H9 (cell line): ENCODE results near the gene DNAAF2. TPM values are rescaled to one million over a fixed set of nuclear protein-coding genes. Genes with fewer than 3 reads are reported as not detected.

Experiments used
- DNase-seq: peaks from one replicate; pipeline ENCODE4 v3.0.0-alpha.2; 2017
- H2AFZ ChIP-seq: one replicate; pipeline ENCODE4 v1.6.1; 2013; ENCODE audit warnings: mild to moderate bottlenecking, low read length, control low read depth, moderate library complexity
- H2AK5ac ChIP-seq: 2 replicates; pipeline ENCODE4 v1.6.1; 2013; ENCODE audit warnings: low read length, control low read depth, mixed read lengths; ENCODE audit not compliant: insufficient read length
- H2BK120ac ChIP-seq: one replicate; pipeline ENCODE4 v1.6.1; 2013; ENCODE audit warnings: low read depth, mild to moderate bottlenecking, low read length, control low read depth, inconsistent platforms; ENCODE audit not compliant: poor library complexity, severe bottlenecking
- H2BK12ac ChIP-seq: 2 replicates; pipeline ENCODE4 v1.6.1; 2013; ENCODE audit warnings: low read length, control low read depth, mixed read lengths, low read depth; ENCODE audit not compliant: insufficient read length
- H2BK15ac ChIP-seq: 2 replicates; pipeline ENCODE4 v1.6.1; 2013; ENCODE audit warnings: low read depth, low read length, control low read depth
- H2BK20ac ChIP-seq: one replicate; pipeline ENCODE4 v1.6.1; 2013; ENCODE audit warnings: low read depth, mild to moderate bottlenecking, low read length, control low read depth, inconsistent platforms; ENCODE audit not compliant: poor library complexity, severe bottlenecking
- H2BK5ac ChIP-seq: 2 replicates; pipeline ENCODE4 v1.6.1; 2013; ENCODE audit warnings: low read length, control low read depth, mixed read lengths; ENCODE audit not compliant: insufficient read length
- H3K14ac ChIP-seq: 2 replicates; pipeline ENCODE4 v1.6.1; 2013; ENCODE audit warnings: low read length, control low read depth; ENCODE audit not compliant: insufficient read depth
- H3K18ac ChIP-seq: 2 replicates; pipeline ENCODE4 v1.6.1; 2013; ENCODE audit warnings: low read depth, mild to moderate bottlenecking, mixed read lengths, low read length, control low read depth; ENCODE audit not compliant: insufficient read length
- H3K23ac ChIP-seq: 2 replicates; pipeline ENCODE4 v1.6.1; 2013; ENCODE audit warnings: low read length, control low read depth, mixed read lengths, low read depth; ENCODE audit not compliant: insufficient read length
- H3K23me2 ChIP-seq: 2 replicates; pipeline ENCODE4 v1.6.1; 2013; ENCODE audit warnings: low read depth, mild to moderate bottlenecking, mixed read lengths, low read length, control low read depth; ENCODE audit not compliant: insufficient read length, poor library complexity, severe bottlenecking
- H3K27ac ChIP-seq: 2 replicates; pipeline ENCODE4 v1.5.1; 2013; ENCODE audit warnings: low read length, control low read depth, mixed read lengths, low read depth; ENCODE audit not compliant: insufficient read length
- H3K27me3 ChIP-seq: 2 replicates; pipeline ENCODE4 v1.6.1; 2013; ENCODE audit warnings: low read length, control low read depth, inconsistent platforms; ENCODE audit not compliant: insufficient read depth
- H3K4ac ChIP-seq: 2 replicates; pipeline ENCODE4 v1.6.1; 2013; ENCODE audit warnings: low read depth, mild to moderate bottlenecking, control low read depth, inconsistent platforms, low read length, moderate library complexity
- H3K4me1 ChIP-seq: 2 replicates; pipeline ENCODE4 v1.6.1; 2013; ENCODE audit warnings: low read length, control low read depth, inconsistent platforms; ENCODE audit not compliant: insufficient read depth
- H3K4me2 ChIP-seq: 2 replicates; pipeline ENCODE4 v1.6.1; 2013; ENCODE audit warnings: low read length, control low read depth, mixed read lengths; ENCODE audit not compliant: insufficient read length, insufficient read depth
- H3K56ac ChIP-seq: 2 replicates; pipeline ENCODE4 v1.6.1; 2013; ENCODE audit warnings: low read depth, mild to moderate bottlenecking, mixed read lengths, low read length, control low read depth; ENCODE audit not compliant: insufficient read length
- H3K79me1 ChIP-seq: 2 replicates; pipeline ENCODE4 v1.6.1; 2013; ENCODE audit warnings: low read depth, mild to moderate bottlenecking, moderate library complexity, low read length, control low read depth, inconsistent platforms; ENCODE audit not compliant: insufficient read depth, poor library complexity, severe bottlenecking
- H3K79me2 ChIP-seq: 2 replicates; pipeline ENCODE4 v1.6.1; 2013; ENCODE audit warnings: low read length, control low read depth, inconsistent platforms; ENCODE audit not compliant: insufficient read depth
- H3K9ac ChIP-seq: 2 replicates; pipeline ENCODE4 v1.6.1; 2013; ENCODE audit warnings: low read length, control low read depth, mixed read lengths; ENCODE audit not compliant: insufficient read length; ENCODE audit errors: extremely low read depth
- H3K9me3 ChIP-seq: one replicate; pipeline ENCODE4 v1.6.1; 2013; ENCODE audit warnings: low read depth, low read length, inconsistent platforms; ENCODE audit not compliant: control insufficient read depth
- H3T11ph ChIP-seq: one replicate; pipeline ENCODE4 v1.6.1; 2013; ENCODE audit warnings: mild to moderate bottlenecking, low read length, control low read depth, inconsistent platforms
- H4K20me1 ChIP-seq: one replicate; pipeline ENCODE4 v1.6.1; 2013; ENCODE audit not compliant: control insufficient read depth, insufficient read length, insufficient read depth
- H4K5ac ChIP-seq: 2 replicates; pipeline ENCODE4 v1.6.1; 2013; ENCODE audit warnings: low read depth, mild to moderate bottlenecking, mixed read lengths, low read length, control low read depth; ENCODE audit not compliant: insufficient read length
- H4K8ac ChIP-seq: replicated peaks from 2 replicates; pipeline ENCODE4 v1.6.1; 2013; ENCODE audit warnings: low read length, control low read depth, mixed read lengths, low read depth; ENCODE audit not compliant: insufficient read length
- H4K91ac ChIP-seq: 2 replicates; pipeline ENCODE4 v1.6.1; 2013; ENCODE audit warnings: low read depth, mild to moderate bottlenecking, moderate library complexity, mixed read lengths, low read length, control low read depth; ENCODE audit not compliant: insufficient read length
- H3K27ac Mint-ChIP-seq, 3 experiments: 2 replicates in 2 of 3; 3 replicates in 1 of 3; pipeline ENCODE4 v1.8.0; 2020 to 2021; ENCODE audit warnings: mixed read lengths in 3 of 3, mild to moderate bottlenecking in 1 of 3, moderate library complexity in 1 of 3
- H3K27me3 Mint-ChIP-seq: 2 replicates; pipeline ENCODE4 v1.8.0; 2021; ENCODE audit warnings: low read depth, mild to moderate bottlenecking, moderate library complexity, mixed read lengths
- H3K36me3 Mint-ChIP-seq, 3 experiments: 2 replicates in 2 of 3; 3 replicates in 1 of 3; pipeline ENCODE4 v1.8.0; 2020 to 2021; ENCODE audit warnings: low read depth in 3 of 3, mixed read lengths in 3 of 3; ENCODE audit not compliant: insufficient read depth in 1 of 3
- H3K4me1 Mint-ChIP-seq, 2 experiments: 2 replicates each; pipeline ENCODE4 v1.8.0; 2020; ENCODE audit warnings: mixed read lengths in 2 of 2
- H3K4me3 Mint-ChIP-seq, 2 experiments: 2 replicates in 1 of 2; 3 replicates in 1 of 2; pipeline ENCODE4 v1.8.0; 2020 to 2021; ENCODE audit warnings: mild to moderate bottlenecking in 2 of 2, mixed read lengths in 2 of 2, moderate library complexity in 1 of 2
- H3K9me3 Mint-ChIP-seq, 2 experiments: 2 replicates in 1 of 2; 3 replicates in 1 of 2; pipeline ENCODE4 v1.8.0; 2020; ENCODE audit warnings: mild to moderate bottlenecking in 2 of 2, mixed read lengths in 2 of 2, moderate library complexity in 1 of 2
- WGBS: extraction: QIAGEN DNeasy Blood & Tissue Kit; methylation state at CpG from one replicate; pipeline ENCODE4 v1.1.7; 2013; ENCODE audit warnings: missing lambda C conversion rate, low lambda C conversion rate, mixed read lengths; ENCODE audit not compliant: insufficient read length; ENCODE audit errors: extremely low coverage; 5-methylcytosine and 5-hydroxymethylcytosine counted together
- total RNA-seq: library from RNA; stranded (reverse); gene quantifications from 2 replicates; pipeline ENCODE4 v1.2.1, GENCODE V29; 2021
- TF ChIP-seq, protein P1 (sequence below): fragments of 200-600 bp; sonication (generic); conservative IDR thresholded peaks from 3 replicates; pipeline ENCODE4 v1.8.0; 2021; ENCODE audit warnings: antibody characterized with exemption, mild to moderate bottlenecking

The DNAAF2 gene
- total RNA-seq, 1 experiment from 2014 or later, result 26.3 TPM

GRCh38 chr14:49594347-49595091 lies 40.5 kb downstream of the DNAAF2 start:
- Mint-ChIP-seq H3K4me1 (peaks cover 4 to 12% of the 10 kb centered on the region in 2 experiments; a peak in 2 of 4 replicates), H3K4me3 (no peak overlapping the region), H3K36me3 (no peaks in the 10 kb centered on the region; a peak in 1 of 7 replicates), H3K27ac (0 out of 7 replicates have a peak overlapping the region, but pooled peaks of 1 of the 3 experiments have one; percentile 46), H3K9me3 (no peaks in the 10 kb centered on the region; a peak in 1 of 5 replicates), H3K27me3 (peaks cover 4% of the 10 kb centered on the region)
- Histone ChIP-seq H3K9me3 (no peaks in the 10 kb centered on the region), H3K79me1 (no peaks in the 10 kb centered on the region), H3K23ac (no peak overlapping the region), H3K18ac (no peak overlapping the region), H3K4me2 (no peak overlapping the region), H4K91ac (no peak overlapping the region), H4K5ac (no peak overlapping the region), H3K79me2 (no peaks in the 10 kb centered on the region; the same call in 1 of the 2 replicates), H2BK20ac (no peak overlapping the region), H3T11ph (no peak overlapping the region), H3K56ac (no peak overlapping the region), H3K4ac (no peak overlapping the region), H3K4me1 (no peaks in the 10 kb centered on the region), H3K14ac (no peak overlapping the region), H2BK12ac (no peak overlapping the region), H3K23me2 (peaks cover 12% of the 10 kb centered on the region), H2AFZ (no peak overlapping the region), H2BK120ac (no peak overlapping the region), H3K27ac (no peak overlapping the region), H4K20me1 (no peaks in the 10 kb centered on the region), H4K8ac (no peak overlapping the region), H3K27me3 (no peaks in the 10 kb centered on the region), H2BK5ac (no peak overlapping the region), H2BK15ac (no peak overlapping the region), H2AK5ac (no peak overlapping the region), H3K9ac (no peak overlapping the region)
- no CpG with 5 or more reads among the region's 4 CpGs for WGBS
- DNase-seq, result no peak
- TF ChIP-seq, protein P1, sequence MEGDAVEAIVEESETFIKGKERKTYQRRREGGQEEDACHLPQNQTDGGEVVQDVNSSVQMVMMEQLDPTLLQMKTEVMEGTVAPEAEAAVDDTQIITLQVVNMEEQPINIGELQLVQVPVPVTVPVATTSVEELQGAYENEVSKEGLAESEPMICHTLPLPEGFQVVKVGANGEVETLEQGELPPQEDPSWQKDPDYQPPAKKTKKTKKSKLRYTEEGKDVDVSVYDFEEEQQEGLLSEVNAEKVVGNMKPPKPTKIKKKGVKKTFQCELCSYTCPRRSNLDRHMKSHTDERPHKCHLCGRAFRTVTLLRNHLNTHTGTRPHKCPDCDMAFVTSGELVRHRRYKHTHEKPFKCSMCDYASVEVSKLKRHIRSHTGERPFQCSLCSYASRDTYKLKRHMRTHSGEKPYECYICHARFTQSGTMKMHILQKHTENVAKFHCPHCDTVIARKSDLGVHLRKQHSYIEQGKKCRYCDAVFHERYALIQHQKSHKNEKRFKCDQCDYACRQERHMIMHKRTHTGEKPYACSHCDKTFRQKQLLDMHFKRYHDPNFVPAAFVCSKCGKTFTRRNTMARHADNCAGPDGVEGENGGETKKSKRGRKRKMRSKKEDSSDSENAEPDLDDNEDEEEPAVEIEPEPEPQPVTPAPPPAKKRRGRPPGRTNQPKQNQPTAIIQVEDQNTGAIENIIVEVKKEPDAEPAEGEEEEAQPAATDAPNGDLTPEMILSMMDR, result no peak
